ENCODE results near the gene PLEKHH3. TPM values are rescaled to one million over a fixed set of nuclear protein-coding genes. Genes with fewer than 3 reads are reported as not detected.

Gene PLEKHH3
- polyA plus RNA-seq, 1 of the 3 experiments (the other 2 are of a cell fraction): 12.8 TPM

- H4K20me1 ChIP-seq (ENCODE audit: insufficient read depth): no peaks in the 10 kb centered on the region
- H3K4me3 ChIP-seq (ENCODE audit: low read depth in 2 of 2, low read length in 1 of 2): no peak overlapping the region
- no peaks in the 10 kb centered on the region for H3K79me2 ChIP-seq (ENCODE audit: insufficient read depth)
- no peak overlapping the region for H3K9ac ChIP-seq
- TF ChIP-seq NRF1 (IDR thresholded peaks at IDR 0.05; ENCODE audit: low read depth, low read length): no peak
- TF ChIP-seq RXRA (IDR thresholded peaks at IDR 0.05; ENCODE audit: borderline replicate concordance, low read depth): no peak
- no peak for TF ChIP-seq SMC3 (IDR thresholded peaks at IDR 0.05; ENCODE audit: low read depth, low read length)
- no peak for TF ChIP-seq RCOR1 (IDR thresholded peaks at IDR 0.05; ENCODE audit: low read length)
- TF ChIP-seq TAF1 (IDR thresholded peaks at IDR 0.05; ENCODE audit: borderline replicate concordance, low read depth, low read length): no peak
- no peak for TF ChIP-seq PBX3 (IDR thresholded peaks at IDR 0.05)
- no peak for TF ChIP-seq USF1 (IDR thresholded peaks at IDR 0.05; ENCODE audit: borderline replicate concordance, low read depth)
- no peak for TF ChIP-seq ZBTB33 (IDR thresholded peaks at IDR 0.05; ENCODE audit: borderline replicate concordance, low read depth)
- no peak for TF ChIP-seq CTCF (IDR thresholded peaks at IDR 0.05)
- no peak for TF ChIP-seq JUND (IDR thresholded peaks at IDR 0.05)
- no peak for TF ChIP-seq TEAD4 (IDR thresholded peaks at IDR 0.05; ENCODE audit: borderline replicate concordance, insufficient read depth)
- TF ChIP-seq FOSL2 (IDR thresholded peaks at IDR 0.05; ENCODE audit: borderline replicate concordance, low read depth): no peak
- no peak for TF ChIP-seq TCF12 (IDR thresholded peaks at IDR 0.05)
- no peak for TF ChIP-seq POLR2AphosphoS5 (IDR thresholded peaks at IDR 0.05; ENCODE audit: low read depth, low read length)
- TF ChIP-seq ELF1 (IDR thresholded peaks at IDR 0.05): no peak
- TF ChIP-seq MEF2A (IDR thresholded peaks at IDR 0.05; ENCODE audit: borderline replicate concordance, low read depth): no peak
- TF ChIP-seq EZH2phosphoT487 (IDR thresholded peaks at IDR 0.05; ENCODE audit: borderline replicate concordance, low read depth): no peak
- no peak for TF ChIP-seq SIN3A (IDR thresholded peaks at IDR 0.05; ENCODE audit: borderline replicate concordance, low read depth, low read length)
- no peak for TF ChIP-seq RAD21 (IDR thresholded peaks at IDR 0.05; ENCODE audit: low read length)
- TF ChIP-seq GABPA (IDR thresholded peaks at IDR 0.05; ENCODE audit: low read depth): no peak
- H3K4me1 ChIP-seq (ENCODE audit: control insufficient read depth in 1 of 2, insufficient read depth in 2 of 2, low read depth in 1 of 2, low read length in 1 of 2): no peaks in the 10 kb centered on the region
- no peak overlapping the region for H3K4me2 ChIP-seq
- ChIA-PET POLR2A (no interaction called here), CTCF (interaction anchor here (1.2 kb wide), 1 partner anchor 58 kb away, joined by 4 read pairs; no protein-coding TSS in a partner anchor)
- H3K36me3 ChIP-seq (replicated peaks in 1 of 2; ENCODE audit: control insufficient read depth in 1 of 2, insufficient read depth in 2 of 2, low read length in 1 of 2): peaks cover 40 to 65% of the 10 kb centered on the region in 2 experiments
- H3K27me3 ChIP-seq (ENCODE audit: insufficient read depth): no peaks in the 10 kb centered on the region
- WGBS (ENCODE audit: low lambda C conversion rate): 90% methylated on average over 8 of the region's 8 CpGs
- no peak overlapping the region for H2AFZ ChIP-seq (ENCODE audit: low read depth)
- H3K9me2 ChIP-seq: no peaks in the 10 kb centered on the region
- no peaks in the 10 kb centered on the region for H3K9me3 ChIP-seq
- no peak for DNase-seq
- H3F3A ChIP-seq (replicated peaks; ENCODE audit: insufficient read depth): no peaks in the 10 kb centered on the region
- no peak overlapping the region for H3K27ac ChIP-seq (ENCODE audit: low read depth in 2 of 2, low read length in 1 of 2)
These were observed 28.2 kb upstream of the PLEKHH3 start for GRCh38 chr17:42704837-42705494.
